NOMO-1 treated with dmso at 0.1 percent for 144 hours (cell line): Measurements from ENCODE around the gene AKAP6.
"Not testable (repeated sequence)": the region's sequence is repeated elsewhere in the genome, so short reads cannot be mapped to it uniquely, and the experiment has no call there.

Experiments
- DNase-seq: peaks from one replicate; lab custom pipeline; 2025; ENCODE audit not compliant: unreplicated experiment; lab: John Stamatoyannopoulos, UW

AKAP6 gene

DNA sequence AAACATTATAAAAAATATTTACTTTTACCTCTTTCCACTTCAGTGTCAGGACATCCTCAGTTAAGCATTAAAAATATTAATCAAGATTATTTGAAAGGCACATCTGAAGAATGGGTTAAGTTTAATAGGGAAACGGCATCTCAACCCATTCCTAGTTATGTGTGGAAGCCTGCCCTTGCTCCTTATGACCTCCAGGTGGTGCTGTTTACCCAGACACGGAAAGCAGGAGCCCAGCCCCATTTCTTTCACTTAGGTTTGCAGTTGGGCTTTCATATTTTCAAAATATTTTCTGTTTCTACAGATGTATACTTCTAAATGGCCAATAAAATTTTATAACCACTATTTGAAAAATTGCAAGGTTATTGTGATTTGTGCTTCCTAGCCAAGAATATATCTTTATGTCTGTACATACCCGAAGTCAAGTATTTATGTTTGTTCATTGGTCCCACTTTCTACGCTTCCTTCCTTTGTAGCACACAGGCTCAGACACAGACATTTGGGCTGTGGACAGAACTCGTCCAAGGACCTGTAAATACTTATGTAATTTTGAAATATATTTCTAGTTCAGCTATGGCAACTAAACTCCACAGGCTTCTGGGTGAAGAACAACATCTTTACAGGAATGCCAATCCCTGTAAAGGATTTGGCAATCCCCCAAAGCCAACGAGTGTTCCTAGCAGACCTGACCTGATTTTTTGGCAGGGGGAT lies 247.1 kb downstream of the AKAP6 start:
- peak; percentile 27 for DNase-seq

DNA sequence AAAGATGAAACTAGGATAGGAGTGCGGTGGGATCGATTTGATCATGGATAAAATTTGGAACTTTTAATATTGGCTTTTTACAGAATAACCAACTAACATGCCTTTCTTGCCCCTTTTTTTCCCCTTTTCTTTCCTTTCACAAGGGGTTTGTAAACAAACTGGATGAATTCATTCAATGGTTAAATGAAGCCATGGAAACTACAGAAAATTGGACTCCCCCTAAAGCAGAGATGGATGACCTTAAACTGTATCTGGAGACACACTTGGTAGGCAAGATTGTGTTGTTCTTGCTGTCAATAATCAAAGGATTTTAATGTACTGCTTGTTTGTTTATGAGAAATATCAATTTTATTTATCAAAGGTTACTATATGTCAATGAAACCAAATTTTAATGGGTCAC lies 247.9 kb downstream of the AKAP6 start:
- DNase-seq = no peak

DNA sequence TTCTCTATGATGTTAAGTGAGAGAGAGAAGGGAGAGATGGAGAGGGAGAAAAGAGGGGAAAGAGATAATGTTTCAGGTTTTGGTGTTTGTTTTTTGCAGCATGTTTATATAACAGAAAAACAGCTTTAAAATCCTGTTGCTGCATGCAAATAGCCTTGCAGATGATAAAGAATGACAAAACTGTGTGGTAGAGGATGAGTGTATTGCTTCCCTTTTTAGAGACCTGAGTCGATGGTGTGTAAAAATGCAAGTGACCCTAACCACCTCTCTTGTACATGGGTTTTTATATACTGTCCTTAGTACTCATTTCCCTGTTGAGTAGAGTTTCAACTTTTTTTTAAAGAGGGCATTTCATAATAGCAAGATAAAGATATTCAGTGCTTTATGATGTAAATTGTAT lies 249.1 kb downstream of the AKAP6 start:
- DNase-seq = no peak

DNA sequence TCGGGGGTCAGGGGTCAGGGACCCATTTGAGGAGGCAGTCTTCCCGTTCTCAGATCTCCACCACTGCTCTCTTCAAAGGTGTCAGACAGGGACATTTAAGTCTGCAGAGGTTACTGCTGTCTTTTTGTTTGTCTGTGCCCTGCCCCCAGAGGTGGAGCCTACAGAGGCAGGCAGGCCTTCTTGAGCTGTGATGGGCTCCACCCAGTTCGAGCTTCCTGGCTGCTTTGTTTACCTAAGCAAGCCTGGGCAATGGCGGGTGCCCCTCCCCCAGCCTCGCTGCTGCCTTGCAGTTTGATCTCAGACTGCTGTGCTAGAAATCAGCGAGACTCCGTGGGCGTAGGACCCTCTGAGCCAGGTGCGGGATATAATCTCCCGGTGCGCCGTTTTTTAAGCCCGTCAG lies 254.3 kb downstream of the AKAP6 start:
- not testable (repeated sequence) for DNase-seq

DNA sequence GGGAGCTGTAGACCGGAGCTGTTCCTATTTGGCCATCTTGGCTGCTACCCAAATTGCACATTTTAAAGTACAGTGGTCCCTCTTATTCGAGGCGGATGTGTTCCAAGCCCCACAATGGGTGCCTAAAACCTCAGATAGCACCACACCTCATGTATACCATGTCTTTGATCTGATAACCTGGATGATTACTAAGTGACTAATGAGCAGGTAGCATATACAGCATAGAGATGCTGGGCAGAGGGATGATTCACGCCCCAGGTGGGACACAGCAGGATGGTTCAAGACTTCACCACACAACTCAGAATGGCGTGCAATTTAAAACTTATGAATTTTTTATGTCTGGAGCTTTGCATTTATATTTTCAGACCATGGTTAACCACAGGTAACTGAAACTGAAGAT lies 255.0 kb downstream of the AKAP6 start:
- DNase-seq = no peak

DNA sequence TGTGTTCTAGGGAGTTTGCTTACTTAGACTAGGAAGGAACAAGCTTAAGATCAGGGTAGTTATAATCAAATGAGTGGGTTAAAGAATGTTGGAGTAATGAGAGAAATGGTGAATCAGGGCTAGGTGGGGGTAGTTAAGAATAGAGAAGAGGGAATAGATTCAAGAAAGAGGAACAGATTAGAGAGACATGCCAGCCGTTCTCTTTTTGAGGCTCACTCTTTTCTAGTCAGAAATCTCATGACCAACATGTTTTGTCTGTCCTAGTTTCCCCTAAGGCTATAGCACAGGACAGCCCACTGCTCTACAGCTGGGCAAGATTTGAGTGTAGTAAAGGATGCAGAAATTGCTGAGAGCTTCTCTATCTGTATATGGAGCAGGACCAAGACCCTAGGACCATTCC lies 258.4 kb downstream of the AKAP6 start:
- no peak for DNase-seq

DNA sequence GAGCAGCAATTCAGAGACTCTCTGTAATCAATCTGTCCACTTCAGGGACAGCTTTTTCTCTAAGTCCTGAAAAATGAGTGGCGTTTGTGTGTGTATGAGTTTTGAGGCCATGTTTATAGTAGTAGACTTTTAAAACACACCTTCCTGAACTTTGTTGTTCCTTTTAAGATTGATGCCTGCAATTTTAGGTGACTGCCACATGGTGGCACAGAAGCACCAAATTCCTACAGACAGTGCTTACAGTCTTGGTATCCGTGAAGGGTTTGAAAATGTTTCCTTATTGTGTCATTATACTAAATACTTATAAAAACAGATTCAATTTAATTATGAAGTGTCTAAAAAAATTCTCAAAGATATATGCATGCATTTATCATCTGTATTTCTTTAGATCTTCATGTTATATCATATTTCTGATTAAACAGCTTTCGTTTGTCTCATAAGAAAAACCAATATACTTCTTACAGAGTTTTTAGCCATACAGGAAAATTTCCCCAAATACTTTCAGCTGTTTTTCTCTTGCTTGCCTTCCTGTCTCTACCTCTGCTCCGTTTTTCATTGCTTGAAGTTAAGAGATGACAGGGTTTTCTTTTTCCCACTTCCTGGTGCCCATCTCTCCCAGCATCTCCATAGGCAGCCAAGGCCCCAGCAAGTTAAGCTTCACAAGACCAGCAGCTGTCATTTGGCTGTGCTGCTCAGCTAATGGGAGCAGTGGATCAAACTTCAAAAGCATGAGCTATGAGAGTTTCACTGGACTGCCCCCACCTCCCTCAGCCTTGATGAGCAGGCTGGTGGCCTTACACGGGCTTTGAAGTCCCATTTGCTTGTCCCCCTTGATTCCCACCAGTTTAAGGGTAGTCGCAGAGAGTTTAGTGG lies 259.6 kb downstream of the AKAP6 start:
- DNase-seq = no peak

DNA sequence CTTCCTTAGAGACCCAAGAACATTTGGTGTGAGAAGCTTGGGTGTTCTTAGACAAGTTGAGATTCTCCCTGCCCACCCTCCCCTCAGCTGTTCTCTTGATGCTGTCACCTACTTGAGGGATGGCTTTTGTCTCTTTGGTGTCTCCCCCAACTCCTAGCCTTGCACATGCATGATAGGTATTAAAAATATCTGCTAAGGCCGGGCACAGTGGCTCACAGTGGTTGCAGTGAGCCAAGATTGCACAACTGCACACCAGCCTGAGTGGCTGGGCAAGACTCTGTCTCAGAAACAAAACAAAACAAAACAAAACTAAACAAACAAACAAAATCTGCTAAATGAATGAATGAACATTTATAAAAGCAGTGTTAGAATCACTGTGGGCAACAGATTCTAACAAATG lies 261.1 kb downstream of the AKAP6 start:
- DNase-seq = no peak

DNA sequence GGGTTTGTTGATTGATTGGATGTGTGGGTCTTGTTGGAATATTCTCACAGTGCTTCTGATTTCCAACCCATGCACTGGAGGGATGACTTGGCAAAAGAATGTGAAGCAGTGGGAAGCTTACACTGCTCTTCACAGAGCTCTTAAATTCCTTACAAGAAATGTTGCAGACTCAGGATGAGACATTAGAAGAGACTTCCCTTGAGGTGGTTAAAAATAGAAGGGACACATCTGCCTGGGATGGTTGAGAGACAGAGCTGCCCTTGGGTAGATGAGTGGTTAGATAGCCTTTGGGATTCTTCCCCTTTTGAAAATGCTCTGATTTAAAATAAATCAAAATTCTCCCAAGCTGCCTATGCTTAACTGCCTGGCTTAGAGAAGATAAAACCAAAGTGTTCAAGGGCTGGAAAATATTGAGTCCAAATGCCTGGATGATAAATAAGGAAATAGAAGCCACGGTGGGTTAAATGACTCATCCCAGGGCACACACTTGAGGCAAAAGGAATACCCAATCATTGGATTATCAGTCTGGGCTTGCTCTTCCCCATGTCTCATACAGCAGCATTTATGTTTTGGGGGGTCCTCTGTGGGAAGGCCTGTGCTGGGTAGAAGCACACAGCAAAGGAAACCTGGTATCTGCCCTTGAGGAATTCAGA lies 264.3 kb downstream of the AKAP6 start:
- DNase-seq = no peak

DNA sequence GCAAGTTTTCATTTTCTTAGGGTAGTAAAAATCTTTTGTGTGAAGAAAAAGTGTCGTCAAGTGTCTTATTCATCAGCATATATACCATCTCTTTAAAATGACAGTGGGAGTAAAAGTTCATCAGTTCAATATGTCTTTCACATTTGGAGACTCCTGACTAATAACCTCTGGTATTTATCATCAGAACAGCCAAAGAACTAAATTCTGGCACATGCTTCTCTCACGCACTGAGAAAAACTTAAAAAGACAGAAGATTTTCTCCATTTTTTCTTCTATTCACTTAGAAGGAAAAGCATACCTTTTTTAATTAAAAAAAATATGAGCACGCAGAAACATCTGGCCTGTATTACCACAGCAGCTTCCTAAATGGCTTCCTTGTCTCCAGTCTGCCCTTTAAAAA lies 265.7 kb downstream of the AKAP6 start:
- DNase-seq = no peak

DNA sequence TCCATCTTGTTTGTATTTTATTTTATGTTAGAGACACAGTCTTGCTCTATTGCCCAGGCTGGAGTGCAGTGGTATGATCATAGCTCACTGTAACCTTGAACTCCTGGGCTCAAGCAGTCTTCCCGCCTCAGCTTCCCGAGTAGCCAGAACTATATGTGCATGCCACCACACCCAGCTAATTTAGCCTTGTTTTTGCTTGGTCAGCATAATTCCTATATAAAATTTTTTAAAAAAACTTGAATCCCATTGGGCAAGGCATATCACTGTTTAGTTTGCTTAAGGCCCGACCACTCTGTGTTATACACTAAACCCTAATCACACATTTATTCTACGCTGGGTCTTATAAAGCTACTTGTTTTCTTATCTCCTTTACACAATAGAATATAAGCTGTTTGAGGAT lies 266.4 kb downstream of the AKAP6 start:
- no peak for DNase-seq

DNA sequence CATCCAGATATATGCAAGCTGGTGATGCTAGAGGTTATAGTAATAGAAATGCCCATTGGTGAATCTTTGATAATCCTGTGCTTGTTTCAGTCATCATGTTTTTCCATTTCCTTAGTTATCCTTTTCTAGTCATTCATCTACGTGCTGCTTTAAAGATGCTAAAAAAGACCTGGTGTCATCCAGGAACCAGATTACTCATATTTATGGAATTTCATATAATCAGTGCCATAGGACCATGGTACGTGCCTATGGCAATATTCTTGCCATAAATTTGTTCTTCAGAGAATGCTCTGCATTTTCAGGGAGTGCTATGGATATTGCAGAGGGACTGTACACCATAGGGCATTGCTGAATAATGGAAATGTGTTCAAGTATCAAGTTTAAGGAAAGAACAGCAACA lies 267.3 kb downstream of the AKAP6 start:
- DNase-seq = no peak

DNA sequence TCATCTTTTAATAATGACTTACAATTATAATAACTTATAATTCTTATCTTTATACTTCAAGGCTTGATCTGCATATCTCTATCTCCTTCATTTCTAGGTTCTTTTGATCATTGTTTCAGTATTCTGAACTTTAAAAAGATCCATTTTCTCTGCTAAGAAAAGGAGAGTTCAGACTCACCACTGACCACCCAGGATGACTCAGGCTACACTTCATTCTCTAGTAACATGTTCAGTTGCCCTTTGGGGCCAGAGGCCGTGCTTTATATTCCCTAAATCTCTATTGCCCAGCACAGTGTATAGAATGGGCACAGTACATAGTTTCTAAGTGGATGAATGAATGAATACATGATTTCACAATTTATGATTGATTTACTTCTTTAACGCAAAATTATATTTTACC lies 268.7 kb downstream of the AKAP6 start:
- DNase-seq = no peak

DNA sequence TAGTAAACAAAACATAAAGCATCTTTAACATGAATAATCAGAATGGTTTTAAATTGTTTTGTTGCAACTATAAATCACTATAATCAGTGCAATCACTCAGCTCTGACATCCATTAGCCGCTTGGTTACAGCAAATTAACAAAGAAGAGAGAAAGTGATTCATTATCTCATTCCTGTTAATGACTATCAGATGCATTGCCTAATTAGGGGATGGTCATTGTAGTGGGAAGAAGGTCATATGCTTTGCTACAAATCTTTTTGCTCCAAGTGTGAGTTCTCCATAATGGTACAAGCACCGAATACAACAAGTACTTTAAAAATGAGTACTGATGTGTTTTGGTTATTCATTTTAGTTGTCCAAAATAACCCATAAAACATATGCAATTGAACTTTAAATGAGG lies 272.0 kb downstream of the AKAP6 start:
- DNase-seq = no peak

DNA sequence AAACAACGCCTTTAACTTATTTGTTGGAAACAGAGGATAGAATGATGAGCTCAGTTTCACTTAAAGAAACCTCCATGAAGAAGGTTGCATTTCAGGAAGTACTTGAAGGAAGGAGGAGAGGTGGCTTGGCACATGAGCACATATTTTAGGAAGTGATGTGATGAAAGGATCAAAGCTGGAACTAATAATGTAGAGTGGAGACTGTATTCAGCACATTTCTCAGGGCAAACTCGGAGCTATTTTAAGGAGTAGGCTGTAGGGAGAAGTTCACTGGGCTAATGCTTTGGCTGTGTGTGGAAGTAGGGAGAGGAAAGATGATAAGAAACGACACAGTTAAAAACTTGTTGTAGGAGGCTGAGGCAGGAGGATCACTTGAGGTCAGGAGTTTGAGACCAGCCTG lies 272.8 kb downstream of the AKAP6 start:
- DNase-seq = no peak

DNA sequence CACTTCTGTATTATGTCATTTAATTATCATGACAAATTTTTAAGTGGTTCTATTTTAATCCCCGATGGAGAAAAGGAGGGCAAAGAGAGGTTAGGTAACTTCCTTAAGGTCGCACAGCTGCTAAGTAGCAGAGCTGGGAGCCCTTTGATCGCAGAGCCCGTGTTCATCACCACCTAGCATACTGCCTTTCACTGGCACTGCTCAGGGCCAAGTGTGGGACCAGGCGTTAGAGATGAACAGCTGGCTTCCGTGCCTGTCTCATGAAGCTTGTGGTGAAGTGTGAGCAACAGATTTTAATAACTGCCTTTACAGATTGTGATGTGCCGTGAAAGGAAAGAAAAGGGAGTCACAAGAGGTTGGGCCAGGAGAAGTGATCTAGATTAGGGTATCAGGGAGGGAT lies 273.6 kb downstream of the AKAP6 start:
- no peak for DNase-seq

DNA sequence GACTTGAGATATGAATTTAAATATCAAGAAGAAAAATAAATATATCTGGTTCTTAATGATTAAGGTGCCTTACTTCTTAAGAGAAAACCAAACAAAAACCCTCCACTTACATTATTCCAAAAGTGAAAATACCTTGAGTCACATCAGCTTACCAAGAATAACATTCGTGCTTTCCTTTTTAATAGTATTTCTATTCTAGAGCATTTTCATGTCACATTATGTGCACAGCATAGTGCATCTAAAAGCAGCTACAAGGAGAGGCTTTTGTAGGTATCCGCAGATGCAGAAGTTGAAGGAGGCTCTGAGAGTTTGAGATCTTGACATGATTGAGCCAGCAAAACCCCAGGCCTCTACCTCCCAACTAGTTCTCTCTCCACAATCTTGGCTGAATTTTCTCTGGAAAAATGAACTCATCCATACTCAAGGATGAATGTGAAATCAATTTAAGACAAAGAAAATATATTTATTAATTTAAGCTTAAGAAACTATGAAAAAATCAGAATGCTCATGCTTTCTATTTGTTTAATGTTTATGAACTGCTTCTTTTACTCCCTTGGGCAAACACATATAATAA lies 275.0 kb downstream of the AKAP6 start:
- DNase-seq = no peak

DNA sequence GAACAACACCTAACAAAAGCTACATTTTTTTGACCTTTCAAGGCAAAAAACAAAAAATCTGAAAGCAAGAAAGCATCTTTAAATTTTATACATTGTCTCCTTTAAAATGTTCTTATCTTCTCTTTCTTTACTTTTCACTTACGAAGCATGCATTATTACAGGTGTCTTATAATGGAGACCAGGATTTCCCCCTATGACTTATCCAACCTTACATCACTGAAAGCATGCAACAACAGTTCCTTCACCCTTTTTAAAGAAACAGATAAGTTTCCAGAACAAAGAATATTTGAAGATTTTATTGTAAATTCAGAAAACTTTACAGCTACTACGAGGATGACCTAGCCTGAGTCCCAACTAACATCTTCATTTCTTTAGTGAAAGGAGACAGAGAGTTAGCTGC lies 277.2 kb downstream of the AKAP6 start:
- no peak for DNase-seq

DNA sequence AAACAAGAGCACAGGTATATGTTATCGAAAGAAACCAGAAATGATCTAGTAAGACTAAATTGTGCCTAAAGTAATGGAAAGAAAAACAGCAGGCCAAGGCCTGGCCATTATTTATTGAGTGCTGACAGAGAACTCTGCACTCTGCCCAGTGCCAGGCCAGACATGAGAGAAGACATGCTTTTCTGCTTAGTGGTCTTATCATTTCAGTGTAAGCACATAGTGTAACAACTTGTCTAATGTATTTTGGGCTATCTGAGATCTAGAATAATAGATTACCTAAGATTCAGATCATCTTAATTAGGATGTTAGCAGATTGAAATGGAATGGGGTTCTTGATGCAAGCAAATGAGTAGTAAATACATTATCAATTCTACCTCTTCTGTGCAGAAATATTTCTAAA lies 278.3 kb downstream of the AKAP6 start:
- no peak for DNase-seq

DNA sequence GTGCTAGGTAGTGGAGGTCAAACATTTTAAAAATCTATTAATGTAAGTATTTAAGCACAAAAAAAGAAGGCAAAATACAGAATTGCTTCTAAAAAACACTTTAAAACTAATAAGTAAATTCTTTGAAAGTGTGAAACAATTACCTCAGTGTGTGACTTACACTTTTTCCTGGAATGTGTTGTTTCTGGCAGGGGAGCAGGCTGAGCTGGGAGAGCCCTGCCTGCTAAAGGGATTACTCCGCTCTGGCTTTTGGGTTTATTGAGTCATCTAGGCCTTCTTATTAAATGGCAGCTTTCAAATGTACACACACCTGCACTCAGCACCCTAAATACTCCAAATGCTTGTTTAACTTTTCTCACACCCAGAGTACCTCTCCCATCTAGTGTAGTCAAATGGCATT lies 279.8 kb downstream of the AKAP6 start:
- no peak for DNase-seq

DNA sequence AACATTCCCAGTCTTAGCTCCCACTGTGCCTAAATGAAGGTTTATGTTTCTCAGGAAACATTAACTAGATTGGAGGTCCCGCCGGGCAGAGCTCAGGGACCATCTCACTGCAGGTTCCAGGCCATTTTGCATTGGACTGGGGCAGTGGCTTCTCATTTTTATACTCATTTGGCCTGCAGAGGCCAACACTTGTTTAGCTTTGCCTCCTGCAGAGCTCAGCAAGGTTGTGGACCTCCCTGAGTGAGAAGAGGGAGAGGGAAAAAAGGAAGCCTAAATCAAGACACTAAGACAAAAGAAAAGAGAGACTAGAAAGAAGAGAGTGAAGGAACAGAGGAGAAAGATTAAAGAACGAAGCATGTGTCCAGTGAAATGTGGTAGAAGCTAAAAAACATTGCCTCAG lies 280.3 kb downstream of the AKAP6 start:
- no peak for DNase-seq

DNA sequence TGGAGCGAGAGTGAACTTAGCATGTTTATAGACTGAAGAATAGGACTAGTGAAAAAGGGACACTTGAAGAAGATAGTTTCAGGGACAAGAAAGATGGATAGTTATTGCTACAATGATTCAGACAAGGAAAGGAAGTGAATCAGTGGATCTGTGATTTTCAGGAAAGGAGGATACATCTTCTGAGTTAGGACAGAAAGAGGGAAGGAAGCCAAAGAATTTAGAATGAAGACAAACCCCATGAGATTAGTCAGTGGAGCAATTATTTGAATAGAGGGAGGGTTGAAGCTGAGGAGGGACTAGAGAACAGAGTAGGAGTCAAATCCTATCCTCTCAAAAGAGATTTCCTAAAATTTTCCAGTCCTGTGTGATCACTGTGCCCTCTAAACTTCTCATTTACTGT lies 282.7 kb downstream of the AKAP6 start:
- DNase-seq = no peak
